Esophagus muscularis mucosa (tissue), 3 donors: ENCODE measurements around the gene CDKL5.

Source experiments
- CTCF ChIP-seq, 3 experiments: fragments of 200-600 bp in 2 of 3; fragments of 450-650 bp in 1 of 3; sonication (generic) in 2 of 3; IDR thresholded peaks; one replicate each; pipeline ENCODE4 v1.5.1; 2017 to 2019; ENCODE audit warnings: antibody characterized with exemption in 3 of 3, mild to moderate bottlenecking in 2 of 3, moderate library complexity in 1 of 3
- POLR2A ChIP-seq: fragments of 450-650 bp; IDR thresholded peaks from one replicate; pipeline ENCODE4 v1.6.1; 2017; ENCODE audit warnings: antibody characterized with exemption, moderate library complexity, mild to moderate bottlenecking, low read depth

DNA sequence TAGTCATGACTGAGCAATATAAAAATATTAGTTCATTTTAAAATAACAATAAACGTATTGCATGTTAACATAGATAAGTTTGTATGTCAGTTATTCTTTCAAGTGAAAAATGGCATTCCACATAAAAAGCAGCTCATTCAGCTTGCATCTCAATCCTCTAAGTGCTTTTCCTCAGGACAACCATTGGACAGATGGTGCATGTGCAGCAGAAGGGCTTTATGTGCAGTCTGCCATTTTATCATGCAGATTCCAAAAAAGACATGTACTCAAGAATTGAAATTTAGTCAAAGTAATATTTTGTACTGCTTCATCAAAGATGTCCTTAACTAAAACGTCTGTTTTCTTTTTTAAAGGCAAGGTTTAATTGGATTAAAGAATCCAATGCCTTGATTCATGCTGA, 153.1 kb downstream of the CDKL5 start:
- TF ChIP-seq CTCF (IDR thresholded peaks at IDR 0.05), result no peak
- no peak for TF ChIP-seq POLR2A
